H1 (cell line): ENCODE data around the gene MYO7B. TPM values are rescaled to one million over a fixed set of nuclear protein-coding genes. Genes with fewer than 3 reads are reported as not detected.

Experiments used
- CTCF ChIA-PET: fragments of 300-600 bp; sonication (Branson Sonifier 250); formaldehyde crosslinking; loops from one replicate; lab custom pipeline; 2021; ENCODE audit not compliant: partially characterized antibody; lab: Charles Lee
- POLR2A ChIA-PET: fragments of 300-600 bp; sonication (Branson Sonifier 250); formaldehyde crosslinking; loops from one replicate; lab custom pipeline; 2021; ENCODE audit warnings: inconsistent platforms; ENCODE audit not compliant: partially characterized antibody; lab: Charles Lee
- DNase-seq, 2 experiments: peaks; one replicate each; pipeline versions ENCODE4 v3.0.0 to v3.0.0-alpha.2; 2010 to 2022; ENCODE audit warnings: low spot score in 2 of 2, low read depth in 1 of 2, mixed read lengths in 1 of 2
- FAIRE-seq: peaks from 2 replicates; lab custom pipeline; 2011; peaks lifted over from hg19 to GRCh38; lab: Jason Lieb, UNC
- H2AFZ ChIP-seq: 2 replicates; pipeline ENCODE4 v1.8.1; 2012; ENCODE audit warnings: low read length, inconsistent platforms
- H2AK5ac ChIP-seq: 2 replicates; pipeline ENCODE4 v1.6.1; 2013; ENCODE audit warnings: low read depth, low read length
- H2BK120ac ChIP-seq: replicated peaks from 2 replicates; pipeline ENCODE3; 2013; ENCODE audit warnings: low read depth, low read length, inconsistent platforms
- H2BK12ac ChIP-seq: 2 replicates; pipeline ENCODE4 v1.6.1; 2013; ENCODE audit warnings: low read depth, low read length
- H2BK15ac ChIP-seq: 2 replicates; pipeline ENCODE4 v1.6.1; 2013; ENCODE audit warnings: low read length
- H2BK20ac ChIP-seq: 2 replicates; pipeline ENCODE4 v1.6.1; 2013; ENCODE audit warnings: low read length
- H2BK5ac ChIP-seq: 2 replicates; pipeline ENCODE4 v1.6.1; 2013; ENCODE audit warnings: low read depth, low read length
- H3K14ac ChIP-seq: 2 replicates; pipeline ENCODE4 v1.6.1; 2013; ENCODE audit warnings: inconsistent platforms; ENCODE audit not compliant: insufficient read length
- H3K18ac ChIP-seq: 2 replicates; pipeline ENCODE4 v1.6.1; 2013; ENCODE audit warnings: low read length; ENCODE audit errors: extremely low read depth
- H3K23ac ChIP-seq: 2 replicates; pipeline ENCODE4 v1.6.1; 2013; ENCODE audit warnings: inconsistent platforms; ENCODE audit not compliant: insufficient read length
- H3K23me2 ChIP-seq: 2 replicates; pipeline ENCODE4 v1.6.1; 2013; ENCODE audit warnings: low read depth, low read length
- H3K27ac ChIP-seq: 2 replicates; pipeline ENCODE4 v1.6.1; 2011; ENCODE audit warnings: low read depth, low read length, inconsistent platforms
- H3K27me3 ChIP-seq, 4 experiments: replicated peaks in 1 of 4; 1 replicate in 1 of 4; 2 replicates in 3 of 4; pipeline versions ENCODE4 v1.6.1 to v1.8.1; 2011 to 2013; ENCODE audit warnings: low read length in 3 of 4, mild to moderate bottlenecking in 3 of 4, inconsistent platforms in 2 of 4, mixed read lengths in 2 of 4, moderate library complexity in 1 of 4; ENCODE audit not compliant: control insufficient read depth in 3 of 4, insufficient read depth in 3 of 4; ENCODE audit errors: extremely low read depth in 1 of 4
- H3K36me3 ChIP-seq, 4 experiments: 2 replicates each; pipeline versions ENCODE4 v1.6.1 to v1.8.1; 2011 to 2013; ENCODE audit warnings: mild to moderate bottlenecking in 4 of 4, low read length in 3 of 4, moderate library complexity in 2 of 4, control low read depth in 1 of 4, inconsistent platforms in 1 of 4; ENCODE audit not compliant: insufficient read depth in 4 of 4, control insufficient read depth in 2 of 4
- H3K4ac ChIP-seq: replicated peaks from 2 replicates; pipeline ENCODE3; 2013; ENCODE audit warnings: low read length, low read depth, mixed read lengths, inconsistent platforms; ENCODE audit not compliant: insufficient read length
- H3K4me1 ChIP-seq, 4 experiments: replicated peaks in 1 of 4; 1 replicate in 1 of 4; 2 replicates in 3 of 4; pipeline versions ENCODE4 v1.6.1 to v1.8.1; 2011 to 2013; ENCODE audit warnings: low read length in 3 of 4, inconsistent platforms in 2 of 4, mixed read lengths in 1 of 4; ENCODE audit not compliant: insufficient read depth in 4 of 4, control insufficient read depth in 3 of 4
- H3K4me2 ChIP-seq, 2 experiments: 2 replicates each; pipeline versions ENCODE4 v1.6.1 to v1.8.1; 2011 to 2013; ENCODE audit warnings: low read depth in 2 of 2, low read length in 2 of 2, control low read depth in 1 of 2, inconsistent platforms in 1 of 2, mild to moderate bottlenecking in 1 of 2; ENCODE audit not compliant: insufficient read depth in 1 of 2
- H3K4me3 ChIP-seq, 4 experiments: fragments of 200-600, 300-600 bp in 1 of 4; sonication (generic), shearing (Covaris generic), sonication (Bioruptor Twin) in 1 of 4; 2 replicates each; pipeline versions ENCODE4 v1.5.1 to v1.8.1; 2011 to 2016; ENCODE audit warnings: low read length in 4 of 4, low read depth in 3 of 4, control low read depth in 2 of 4, inconsistent platforms in 2 of 4, mild to moderate bottlenecking in 2 of 4, mixed read lengths in 1 of 4, moderate library complexity in 1 of 4; ENCODE audit not compliant: insufficient read depth in 2 of 4; ENCODE audit errors: extremely low read depth in 1 of 4
- H3K56ac ChIP-seq: replicated peaks from 2 replicates; pipeline ENCODE3; 2013; ENCODE audit warnings: low read depth, mild to moderate bottlenecking, mixed read lengths, low read length, inconsistent platforms; ENCODE audit not compliant: insufficient read length
- H3K79me1 ChIP-seq: 2 replicates; pipeline ENCODE4 v1.6.1; 2013; ENCODE audit warnings: low read depth, low read length, control low read depth
- H3K79me2 ChIP-seq, 2 experiments: 2 replicates each; pipeline versions ENCODE4 v1.6.1 to v1.8.1; 2012 to 2013; ENCODE audit warnings: low read length in 2 of 2, mild to moderate bottlenecking in 2 of 2, inconsistent platforms in 1 of 2; ENCODE audit not compliant: insufficient read depth in 2 of 2, control insufficient read depth in 1 of 2
- H3K9ac ChIP-seq, 4 experiments: replicated peaks in 1 of 4; 1 replicate in 1 of 4; 2 replicates in 3 of 4; pipeline versions ENCODE4 v1.6.1 to v1.8.1; 2011 to 2013; ENCODE audit warnings: low read depth in 3 of 4, low read length in 3 of 4, control low read depth in 2 of 4, mild to moderate bottlenecking in 2 of 4, moderate library complexity in 2 of 4, inconsistent platforms in 1 of 4; ENCODE audit errors: extremely low read depth in 1 of 4
- H3K9me3 ChIP-seq, 2 experiments: 2 replicates each; pipeline versions ENCODE4 v1.6.1 to v1.8.1; 2012 to 2013; ENCODE audit warnings: mild to moderate bottlenecking in 2 of 2, moderate library complexity in 2 of 2, control low read depth in 1 of 2, inconsistent platforms in 1 of 2, low read depth in 1 of 2, low read length in 1 of 2, mixed read lengths in 1 of 2; ENCODE audit not compliant: insufficient read depth in 2 of 2
- H4K20me1 ChIP-seq, 2 experiments: replicated peaks in 1 of 2; 2 replicates each; pipeline versions ENCODE3 to v1.8.1; 2011 to 2013; ENCODE audit warnings: inconsistent platforms in 2 of 2, low read length in 2 of 2, mild to moderate bottlenecking in 1 of 2; ENCODE audit not compliant: insufficient read depth in 2 of 2, control insufficient read depth in 1 of 2
- H4K5ac ChIP-seq: 2 replicates; pipeline ENCODE4 v1.6.1; 2013; ENCODE audit warnings: low read length, low read depth, mixed read lengths, inconsistent platforms; ENCODE audit not compliant: insufficient read length
- H4K8ac ChIP-seq: 2 replicates; pipeline ENCODE4 v1.8.0; 2013; ENCODE audit warnings: mild to moderate bottlenecking, moderate library complexity, low read length, inconsistent platforms; ENCODE audit not compliant: insufficient read depth; ENCODE audit errors: extremely low read depth
- H4K91ac ChIP-seq: replicated peaks from 2 replicates; pipeline ENCODE3; 2013; ENCODE audit warnings: low read length, mixed read lengths, inconsistent platforms; ENCODE audit not compliant: insufficient read length
- NRF1 ChIP-seq: IDR thresholded peaks from 2 replicates; pipeline ENCODE4 v1.6.1; 2011; ENCODE audit warnings: mild to moderate bottlenecking, low read depth, low read length, improper control_type of control experiment
- SAP30 ChIP-seq: fragments of 300-600 bp; sonication (generic); IDR thresholded peaks from 2 replicates; pipeline ENCODE4 v1.7.1; 2012; ENCODE audit warnings: low read length, moderate library complexity, mild to moderate bottlenecking, inconsistent platforms; ENCODE audit not compliant: insufficient read depth, insufficient replicate concordance
- SRF ChIP-seq: IDR thresholded peaks from 2 replicates; pipeline ENCODE4 v1.6.1; 2011; ENCODE audit warnings: mild to moderate bottlenecking, low read depth, low read length, moderate library complexity
- TAF1 ChIP-seq: IDR thresholded peaks from 2 replicates; pipeline ENCODE4 v1.6.1; 2011; ENCODE audit warnings: mild to moderate bottlenecking, low read depth, low read length
- WGBS, 2 experiments: shearing (Covaris generic) in 1 of 2; methylation state at CpG; one replicate each; pipeline versions ENCODE4 v1.1.6 to v1.1.7; 2013 to 2015; ENCODE audit warnings: low lambda C conversion rate in 2 of 2, mixed read lengths in 2 of 2, inconsistent platforms in 1 of 2, low coverage in 1 of 2, missing lambda C conversion rate in 1 of 2; ENCODE audit not compliant: insufficient replicate concordance in 2 of 2, insufficient coverage in 1 of 2, insufficient read length in 1 of 2; ENCODE audit errors: extremely low coverage in 1 of 2, missing lambda C conversion rate in 1 of 2; 5-methylcytosine and 5-hydroxymethylcytosine counted together
- polyA plus RNA-seq, 7 experiments: library from polyadenylated mRNA; depleted of rRNA in 3 of 7; stranded (reverse) in 5 of 7; unstranded in 2 of 7; fragments of >200 nt in 5 of 7; fragments of 200-250 nt in 2 of 7; gene quantifications; 1 replicate in 5 of 7; 2 replicates in 1 of 7; 4 replicates in 1 of 7; pipeline versions ENCODE4 v1.2.1 to v1.2.3, GENCODE V29; 2011 to 2013; ENCODE audit warnings: missing spikeins in 2 of 7, mixed read lengths in 2 of 7
- total RNA-seq: library from RNA; stranded (reverse); fragmentation: NEBNext Ultra II Directional; extraction: Animal tissue kit (Norgen Biotek cat#: 25700); gene quantifications from 2 replicates; pipeline ENCODE4 v1.2.1, GENCODE V29; 2021

MYO7B gene
- total and polyA plus RNA-seq, 2 of the 8 experiments (the other 6 are each of a cell fraction or from before 2014, with no cell fraction given), result not detected

- H2BK12ac ChIP-seq, result no peak overlapping the region
- no peak overlapping the region for H2AFZ ChIP-seq
- no peaks in the 10 kb centered on the region for H4K20me1 ChIP-seq
- H3K79me2 ChIP-seq, result no peaks in the 10 kb centered on the region
- H3K4me1 ChIP-seq, result no peaks in the 10 kb centered on the region
- H3K23me2 ChIP-seq, result no peaks in the 10 kb centered on the region
- H3K23ac ChIP-seq, result no peak overlapping the region
- DNase-seq, result no peak
- H2BK15ac ChIP-seq, result no peak overlapping the region
- CTCF ChIA-PET, result interaction anchor here (1.0 to 7.0 kb wide), 4 partner anchors 10 to 99 kb away, joined by 4 to 59 read pairs (median 34); no protein-coding TSS in a partner anchor
- FAIRE-seq, result no peak
- H3K18ac ChIP-seq, result no peak overlapping the region
- no peak overlapping the region for H2AK5ac ChIP-seq
- 88% methylated on average over 13 of the region's 14 CpGs; no CpG with 5 or more reads in 1 of the 2 experiments for WGBS, 2 experiments
- H3K79me1 ChIP-seq, result no peaks in the 10 kb centered on the region
- H3K9me3 ChIP-seq, result no peaks in the 10 kb centered on the region
- no peak overlapping the region for H4K91ac ChIP-seq
- H3K36me3 ChIP-seq, result no peaks in the 10 kb centered on the region
- H4K5ac ChIP-seq, result no peak overlapping the region
- no peak overlapping the region for H3K56ac ChIP-seq
- H4K8ac ChIP-seq, result no peak overlapping the region
- POLR2A ChIA-PET, result no interaction called here
- H3K14ac ChIP-seq, result no peak overlapping the region
- no peak overlapping the region for H2BK120ac ChIP-seq
- no peak overlapping the region for H2BK20ac ChIP-seq
- no peak overlapping the region for H3K4ac ChIP-seq
- no peak overlapping the region for H3K9ac ChIP-seq
- no peak overlapping the region for H2BK5ac ChIP-seq
- H3K4me2 ChIP-seq, result no peak overlapping the region
- H3K4me3 ChIP-seq, result no peak overlapping the region
- H3K27ac ChIP-seq, result no peak overlapping the region
- H3K27me3 ChIP-seq, result peaks cover 0 to 2% (median 0%) of the 10 kb centered on the region in 4 experiments; a peak in 1 of 7 replicates
- TF ChIP-seq SRF (no peak), TAF1 (no peak), SAP30 (no peak), NRF1 (no peak)
Measured at GRCh38 chr2:127596311-127597045, 61.0 kb downstream of the MYO7B start.
